SU-DHL-6 (cell line): ENCODE measurements around the gene LRP1B.

Source experiments
- EZH2phosphoT487 ChIP-seq: fragments of 200-600 bp; sonication (generic), shearing (Covaris generic); conservative IDR thresholded peaks from 2 replicates; pipeline ENCODE4 v1.6.1; 2018; ENCODE audit warnings: mild to moderate bottlenecking, antibody characterized with exemption, low read length, moderate library complexity, mixed read lengths
- TF ChIP-seq, protein P1 (sequence below): fragments of 200-600 bp; sonication (generic); IDR thresholded peaks from one replicate; pipeline ENCODE4 v1.5.1; 2017; ENCODE audit warnings: antibody characterized with exemption, mild to moderate bottlenecking, low read length, moderate library complexity; ENCODE audit not compliant: insufficient read depth, poor library complexity, severe bottlenecking

DNA sequence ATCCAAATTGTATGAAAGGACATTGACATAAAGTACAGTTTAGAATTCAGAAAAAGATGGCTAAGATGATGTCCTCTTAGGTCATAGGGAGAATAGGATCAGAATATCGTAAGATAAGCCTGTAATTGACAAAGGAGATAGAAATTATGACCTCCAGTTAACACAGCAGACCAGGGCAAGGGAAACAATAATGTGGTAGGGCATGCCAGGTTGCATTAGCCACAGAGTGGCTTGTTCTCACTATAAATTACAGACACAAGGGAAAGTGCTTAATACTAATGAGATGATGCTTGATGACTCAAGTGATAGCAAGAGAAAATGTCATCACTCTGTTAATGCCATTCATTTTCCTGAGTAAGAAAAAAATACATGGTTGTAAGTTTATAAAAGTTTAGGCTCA lies 48.9 kb upstream of the LRP1B start:
- TF ChIP-seq, protein P1, sequence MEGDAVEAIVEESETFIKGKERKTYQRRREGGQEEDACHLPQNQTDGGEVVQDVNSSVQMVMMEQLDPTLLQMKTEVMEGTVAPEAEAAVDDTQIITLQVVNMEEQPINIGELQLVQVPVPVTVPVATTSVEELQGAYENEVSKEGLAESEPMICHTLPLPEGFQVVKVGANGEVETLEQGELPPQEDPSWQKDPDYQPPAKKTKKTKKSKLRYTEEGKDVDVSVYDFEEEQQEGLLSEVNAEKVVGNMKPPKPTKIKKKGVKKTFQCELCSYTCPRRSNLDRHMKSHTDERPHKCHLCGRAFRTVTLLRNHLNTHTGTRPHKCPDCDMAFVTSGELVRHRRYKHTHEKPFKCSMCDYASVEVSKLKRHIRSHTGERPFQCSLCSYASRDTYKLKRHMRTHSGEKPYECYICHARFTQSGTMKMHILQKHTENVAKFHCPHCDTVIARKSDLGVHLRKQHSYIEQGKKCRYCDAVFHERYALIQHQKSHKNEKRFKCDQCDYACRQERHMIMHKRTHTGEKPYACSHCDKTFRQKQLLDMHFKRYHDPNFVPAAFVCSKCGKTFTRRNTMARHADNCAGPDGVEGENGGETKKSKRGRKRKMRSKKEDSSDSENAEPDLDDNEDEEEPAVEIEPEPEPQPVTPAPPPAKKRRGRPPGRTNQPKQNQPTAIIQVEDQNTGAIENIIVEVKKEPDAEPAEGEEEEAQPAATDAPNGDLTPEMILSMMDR = no peak
- TF ChIP-seq EZH2phosphoT487 = no peak
